Left ventricle myocardium inferior (tissue), 1 donor: Measurements from ENCODE around the gene COX6B1. TPM values are rescaled to one million over a fixed set of nuclear protein-coding genes. Genes with fewer than 3 reads are reported as not detected.

ENCODE experiments used
- DNase-seq: peaks from one replicate; pipeline ENCODE4 v3.0.0-alpha.2; 2020
- H3K27ac ChIP-seq: fragments of 200-600 bp; replicated peaks from 2 replicates; pipeline ENCODE4 v1.8.0; 2021
- H3K27me3 ChIP-seq: fragments of 200-600 bp; 2 replicates; pipeline ENCODE4 v1.8.0; 2021; ENCODE audit warnings: low read depth
- H3K36me3 ChIP-seq: fragments of 200-600 bp; 2 replicates; pipeline ENCODE4 v1.8.0; 2021
- H3K4me1 ChIP-seq: fragments of 200-600 bp; 2 replicates; pipeline ENCODE4 v1.8.0; 2021
- H3K4me3 ChIP-seq: fragments of 200-600 bp; 2 replicates; pipeline ENCODE4 v1.8.0; 2021; ENCODE audit warnings: mild to moderate bottlenecking, moderate library complexity
- H3K9me3 ChIP-seq: fragments of 200-600 bp; replicated peaks from 2 replicates; pipeline ENCODE4 v1.8.0; 2021
- CTCF ChIP-seq: fragments of 200-600 bp; IDR thresholded peaks from 2 replicates; pipeline ENCODE4 v1.8.0; 2021; ENCODE audit warnings: antibody characterized with exemption, mild to moderate bottlenecking, borderline replicate concordance
- intact Hi-C: fragments of 100-400 bp; cut with micrococcal nuclease; formaldehyde crosslinking; loops from one replicate; pipeline ENCODE4 v1.11.0; 2022
- total RNA-seq: library from RNA; stranded (reverse); fragmentation: NEBNext Ultra II Directional; extraction: Animal tissue kit (Norgen Biotek cat#: 25700); gene quantifications from one replicate; pipeline ENCODE4 v1.2.1, GENCODE V29; 2021
- donor health status: DM: no; HTN: yes; CAD: no; lungs with severe emphysema.

COX6B1 gene
- total RNA-seq, 1 donor from 2014 or later, result 1,365 TPM

DNA sequence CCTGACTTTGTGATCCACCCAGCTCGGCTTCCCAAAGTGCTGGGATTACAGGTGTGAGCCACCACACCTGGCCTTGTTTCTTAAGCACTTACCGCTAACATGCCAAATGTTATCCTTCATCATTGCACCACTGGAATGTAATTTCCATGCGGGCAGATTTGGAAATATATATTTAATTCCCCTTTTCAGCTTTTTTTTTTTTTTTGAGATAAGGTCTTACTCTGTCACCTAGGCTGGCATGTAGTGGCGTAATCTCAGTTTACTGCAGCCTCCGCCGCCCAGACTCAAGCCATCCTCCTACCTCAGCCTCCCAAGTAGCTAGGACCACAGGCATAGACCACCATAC lies 13.8 kb downstream of the COX6B1 start:
- intact Hi-C loops, result no loop called here
- DNase-seq, result no peak
- Histone ChIP-seq H3K9me3 (no peaks in the 10 kb centered on the region), H3K4me1 (no peaks in the 10 kb centered on the region), H3K27me3 (no peaks in the 10 kb centered on the region), H3K27ac (no peak overlapping the region), H3K4me3 (no peak overlapping the region), H3K36me3 (peaks cover 61% of the 10 kb centered on the region)
- TF ChIP-seq CTCF, result no peak

- intact Hi-C loops, result no loop called here
- no peaks in the 10 kb centered on the region for H3K4me1 ChIP-seq
- TF ChIP-seq CTCF, result no peak
- H3K36me3 ChIP-seq, result peaks cover 41% of the 10 kb centered on the region
- no peak overlapping the region for H3K4me3 ChIP-seq
- H3K27ac ChIP-seq, result no peak overlapping the region
- DNase-seq, result no peak
- no peaks in the 10 kb centered on the region for H3K27me3 ChIP-seq
- no peaks in the 10 kb centered on the region for H3K9me3 ChIP-seq
These were observed 15.9 kb downstream of the COX6B1 start for GRCh38 chr19:35663981-35664380.

DNA sequence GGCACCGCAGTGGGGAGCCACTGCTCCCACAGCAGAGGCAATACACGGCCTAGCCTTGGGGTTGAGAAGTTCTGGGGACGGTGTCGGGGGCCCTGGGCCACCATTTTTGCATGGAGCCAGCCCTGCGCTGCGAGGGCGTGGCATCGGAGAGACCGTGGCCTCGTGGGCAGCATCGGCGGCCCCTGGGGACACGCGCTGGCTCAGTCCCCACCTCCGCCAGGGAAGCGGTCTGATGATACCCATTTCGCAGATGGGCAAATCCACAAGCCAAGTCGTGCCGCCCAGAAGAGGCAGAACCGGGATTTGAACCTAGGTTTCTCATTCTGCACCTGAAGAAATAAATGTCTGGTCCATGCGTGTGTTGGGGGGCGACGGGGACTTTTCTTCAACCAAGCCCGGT lies 17.0 kb downstream of the COX6B1 start:
- H3K27me3 ChIP-seq, result peaks cover 4% of the 10 kb centered on the region
- no peaks in the 10 kb centered on the region for H3K4me1 ChIP-seq
- intact Hi-C loops, result no loop called here
- no peak for TF ChIP-seq CTCF
- no peak for DNase-seq
- no peak overlapping the region for H3K4me3 ChIP-seq
- H3K9me3 ChIP-seq, result no peaks in the 10 kb centered on the region
- H3K36me3 ChIP-seq, result peaks cover 29% of the 10 kb centered on the region
- no peak overlapping the region for H3K27ac ChIP-seq

GRCh38 chr19:35665604-35666003 lies 17.5 kb downstream of the COX6B1 start:
- Histone ChIP-seq H3K4me1 (no peaks in the 10 kb centered on the region), H3K27ac (no peak overlapping the region), H3K36me3 (peaks cover 25% of the 10 kb centered on the region), H3K9me3 (no peaks in the 10 kb centered on the region), H3K27me3 (peaks cover 4% of the 10 kb centered on the region), H3K4me3 (no peak overlapping the region)
- intact Hi-C loops, result no loop called here
- no peak for DNase-seq
- TF ChIP-seq CTCF, result no peak

DNA sequence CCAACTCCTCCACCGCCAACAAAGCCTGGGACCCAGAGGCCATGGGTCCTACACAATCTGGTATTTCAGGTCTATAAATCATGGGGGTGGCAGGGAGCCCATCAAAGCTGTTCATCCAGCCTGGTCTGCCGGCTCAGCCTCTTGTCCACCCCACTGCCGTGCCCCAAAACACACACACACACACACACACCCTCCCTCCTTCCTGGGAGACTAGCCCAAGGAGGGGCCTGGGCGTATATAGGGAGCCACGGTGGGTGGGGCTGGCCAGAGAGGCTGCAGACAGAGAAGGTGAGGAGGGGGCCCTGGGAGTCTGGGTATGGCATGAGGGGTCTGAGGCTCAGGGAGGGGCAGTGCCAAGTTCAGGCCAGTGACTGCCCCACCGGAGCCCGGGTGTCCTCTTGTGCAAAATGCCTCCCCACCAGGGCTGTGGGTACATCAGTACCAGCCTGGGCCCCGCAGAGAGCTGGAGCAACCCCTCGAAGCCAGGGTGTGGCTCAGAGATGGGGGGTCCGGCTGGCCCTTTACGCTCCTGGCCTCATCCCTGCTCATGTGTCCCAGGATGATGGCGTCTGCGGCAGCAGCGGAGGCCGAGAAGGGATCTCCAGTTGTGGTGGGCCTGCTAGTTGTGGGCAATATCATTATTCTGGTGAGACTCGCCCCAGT lies 18.3 kb downstream of the COX6B1 start, which contains the start of gene UPK1A:
Gene UPK1A (plus strand): TSS at position 267 of the 663 bp plus-strand sequence. CDS start 296 bp downstream, at position 563.
- peaks cover 4% of the 10 kb centered on the region for H3K27me3 ChIP-seq
- H3K9me3 ChIP-seq, result no peaks in the 10 kb centered on the region
- H3K27ac ChIP-seq, result no peak within 1 kb of the TSS
- no peak for DNase-seq
- no peak within 1 kb of the TSS for H3K4me3 ChIP-seq
- intact Hi-C loops, result no loop called here
- TF ChIP-seq CTCF, result no peak
- no peaks in the 10 kb centered on the region for H3K4me1 ChIP-seq
- peaks cover 20% of the 10 kb centered on the region for H3K36me3 ChIP-seq
